C4-2B (cell line): ENCODE data around the gene TRMT2A.

Experiments
- ZFX ChIP-seq: fragments of 450-650 bp; IDR thresholded peaks from 2 replicates; pipeline ENCODE4 v1.6.1; 2017
- TF ChIP-seq, protein P1 (sequence below): fragments of 450-650 bp; conservative IDR thresholded peaks from 2 replicates; pipeline ENCODE4 v1.5.1; 2017; ENCODE audit warnings: mild to moderate bottlenecking

DNA sequence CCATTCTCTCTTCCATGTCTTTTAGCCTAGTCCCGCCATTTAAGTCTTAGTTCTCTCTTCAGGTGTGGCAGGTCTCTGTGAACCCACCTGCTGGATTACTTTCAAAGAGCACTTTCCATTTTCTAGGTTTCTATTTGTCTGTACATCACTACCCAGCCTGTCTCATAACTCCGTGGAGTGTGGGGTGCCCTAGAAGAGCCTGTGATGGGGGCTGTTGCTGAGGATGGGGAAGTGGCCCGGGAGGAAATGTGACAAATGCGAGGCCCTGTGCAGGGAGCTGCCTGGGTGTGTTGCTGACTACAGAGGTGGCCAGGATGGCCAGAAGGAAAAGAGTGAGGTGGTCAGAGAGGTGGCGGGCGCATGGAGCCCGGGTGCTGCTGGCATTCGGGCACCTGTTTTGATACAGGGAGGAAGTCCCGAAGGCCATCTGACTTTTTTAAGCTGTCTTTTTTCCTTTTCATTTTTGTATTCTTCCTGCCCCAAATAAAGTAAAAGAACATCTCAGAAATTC, 26.2 kb downstream of the TRMT2A start:
- TF ChIP-seq, protein P1, sequence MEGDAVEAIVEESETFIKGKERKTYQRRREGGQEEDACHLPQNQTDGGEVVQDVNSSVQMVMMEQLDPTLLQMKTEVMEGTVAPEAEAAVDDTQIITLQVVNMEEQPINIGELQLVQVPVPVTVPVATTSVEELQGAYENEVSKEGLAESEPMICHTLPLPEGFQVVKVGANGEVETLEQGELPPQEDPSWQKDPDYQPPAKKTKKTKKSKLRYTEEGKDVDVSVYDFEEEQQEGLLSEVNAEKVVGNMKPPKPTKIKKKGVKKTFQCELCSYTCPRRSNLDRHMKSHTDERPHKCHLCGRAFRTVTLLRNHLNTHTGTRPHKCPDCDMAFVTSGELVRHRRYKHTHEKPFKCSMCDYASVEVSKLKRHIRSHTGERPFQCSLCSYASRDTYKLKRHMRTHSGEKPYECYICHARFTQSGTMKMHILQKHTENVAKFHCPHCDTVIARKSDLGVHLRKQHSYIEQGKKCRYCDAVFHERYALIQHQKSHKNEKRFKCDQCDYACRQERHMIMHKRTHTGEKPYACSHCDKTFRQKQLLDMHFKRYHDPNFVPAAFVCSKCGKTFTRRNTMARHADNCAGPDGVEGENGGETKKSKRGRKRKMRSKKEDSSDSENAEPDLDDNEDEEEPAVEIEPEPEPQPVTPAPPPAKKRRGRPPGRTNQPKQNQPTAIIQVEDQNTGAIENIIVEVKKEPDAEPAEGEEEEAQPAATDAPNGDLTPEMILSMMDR, result no peak
- TF ChIP-seq ZFX, result no peak
